EL (cell line): Measurements from ENCODE around the gene CDH22.

Source experiments
- DNase-seq: peaks from one replicate; pipeline ENCODE4 v3.0.0-alpha.2; 2016

CDH22 gene

GRCh38 chr20:46133886-46134654 lies 174.2 kb downstream of the CDH22 start:
- no peak for DNase-seq

DNA sequence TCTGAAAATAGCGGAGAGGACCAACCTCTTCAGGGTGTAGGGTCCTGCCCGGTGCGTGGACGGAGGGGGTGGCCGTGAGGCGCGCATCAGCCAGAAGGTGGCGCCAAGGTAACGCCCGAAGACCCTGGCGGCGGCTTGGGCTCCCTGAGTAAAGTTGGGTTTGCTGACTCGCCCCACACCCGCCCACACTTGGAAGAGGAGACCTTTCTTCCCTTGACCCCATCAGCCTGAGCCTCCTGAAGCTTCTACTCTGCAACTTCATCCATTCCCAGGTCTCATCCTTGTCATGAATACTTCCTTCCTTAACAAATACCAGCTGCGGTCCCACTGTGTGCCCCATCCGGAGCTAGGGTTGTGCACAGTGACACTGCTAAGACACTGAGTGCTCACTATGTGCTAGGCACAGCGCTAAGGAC lies 175.6 kb downstream of the CDH22 start:
- peak; percentile 58 for DNase-seq

DNA sequence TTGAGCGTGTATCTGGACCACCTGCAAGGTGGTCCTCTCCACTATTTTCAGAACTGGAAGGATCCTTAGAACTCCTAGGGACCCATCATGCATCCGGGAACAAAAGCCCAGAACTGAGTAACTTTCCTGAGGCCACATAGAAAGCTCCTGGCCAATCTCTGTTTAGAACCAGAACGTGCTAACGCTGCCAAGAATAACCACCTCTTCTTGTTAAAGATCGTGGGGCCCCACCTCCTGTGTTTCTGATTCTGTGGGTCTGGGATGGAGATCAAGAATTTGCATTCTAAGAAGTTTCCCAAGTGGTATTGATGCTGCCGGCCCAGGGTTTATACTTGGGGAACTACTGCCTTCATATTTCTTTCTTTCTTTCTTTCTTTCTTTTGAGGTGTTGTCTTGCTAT lies 176.9 kb downstream of the CDH22 start:
- DNase-seq = no peak

- no peak for DNase-seq
Measured at GRCh38 chr20:46130534-46130933, 177.8 kb downstream of the CDH22 start.

DNA sequence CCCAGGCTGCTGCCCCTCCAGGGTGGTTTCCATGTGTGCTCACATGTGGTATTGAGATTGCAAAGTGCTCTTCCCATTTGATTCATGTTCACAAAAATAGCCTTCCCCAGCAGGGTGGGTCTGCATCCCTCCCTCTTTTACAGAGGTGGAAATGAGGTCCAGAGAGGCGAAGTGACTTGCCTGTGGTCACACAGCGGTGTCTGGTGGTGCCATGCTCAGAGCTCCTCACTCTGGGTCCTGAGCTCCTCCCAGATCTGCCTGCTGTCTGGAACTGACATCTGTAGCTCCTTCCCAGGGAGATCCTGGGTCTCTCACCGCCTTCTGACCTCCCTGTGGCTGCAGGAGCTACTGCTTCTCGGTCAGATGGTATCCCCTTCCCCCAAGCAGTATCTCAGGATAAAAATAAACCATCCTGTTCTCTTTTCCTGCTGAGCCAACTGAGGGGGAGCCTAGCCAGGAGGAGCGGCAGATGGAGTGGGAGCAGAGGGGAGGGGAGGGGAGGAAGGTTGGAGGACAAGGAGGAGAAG lies 178.3 kb downstream of the CDH22 start:
- no peak for DNase-seq

- DNase-seq = no peak
Measured at GRCh38 chr20:46128310-46129151, 179.8 kb downstream of the CDH22 start.

- DNase-seq = no peak
Measured at GRCh38 chr20:46127396-46128010, 180.8 kb downstream of the CDH22 start.

- no peak for DNase-seq
Measured at GRCh38 chr20:46126440-46127056, 181.8 kb downstream of the CDH22 start.
